GM18526 (cell line): ENCODE data around the gene CRELD1.

Experiments used
- POLR2A ChIP-seq: IDR thresholded peaks from 3 replicates; pipeline ENCODE4 v1.6.1; 2011; ENCODE audit not compliant: insufficient read length; ENCODE audit errors: extremely low read depth

Gene CRELD1

GRCh38 chr3:9957214-9957613 lies 23.6 kb downstream of the CRELD1 start:
- TF ChIP-seq POLR2A, result no peak

- TF ChIP-seq POLR2A, result no peak
Measured at GRCh38 chr3:9965200-9965875, 31.7 kb downstream of the CRELD1 start.

- no peak for TF ChIP-seq POLR2A
Measured at GRCh38 chr3:9966841-9967240, 33.2 kb downstream of the CRELD1 start.

GRCh38 chr3:9969632-9970019 lies 36.0 kb downstream of the CRELD1 start:
- no peak for TF ChIP-seq POLR2A

- no peak for TF ChIP-seq POLR2A
Measured at GRCh38 chr3:9970020-9970652, 36.5 kb downstream of the CRELD1 start.

GRCh38 chr3:9976721-9977709 lies 43.4 kb downstream of the CRELD1 start:
- no peak for TF ChIP-seq POLR2A

GRCh38 chr3:9978710-9979305 lies 45.2 kb downstream of the CRELD1 start:
- no peak for TF ChIP-seq POLR2A

GRCh38 chr3:9980251-9980650 lies 46.6 kb downstream of the CRELD1 start:
- no peak for TF ChIP-seq POLR2A

GRCh38 chr3:9986230-9986725 lies 52.6 kb downstream of the CRELD1 start:
- TF ChIP-seq POLR2A, result no peak

- no peak for TF ChIP-seq POLR2A
Measured at GRCh38 chr3:9994086-9994844, 60.6 kb downstream of the CRELD1 start.
